WTC11 (cell line): ENCODE data around the gene PEBP1. TPM values are rescaled to one million over a fixed set of nuclear protein-coding genes. Genes with fewer than 3 reads are reported as not detected.

Experiments used
- ATAC-seq: fragments of 200-7000 bp; cut with Tn5 transposase; 2 replicates; pipeline ENCODE4 v1.10.0; 2021; ENCODE audit warnings: mild to moderate bottlenecking, moderate library complexity
- CTCF ChIA-PET: fragments of 300-600 bp; sonication (Branson Sonifier 250); formaldehyde crosslinking; loops from one replicate; lab custom pipeline; 2021; ENCODE audit warnings: antibody characterized with exemption; lab: Charles Lee
- POLR2A ChIA-PET: fragments of 350-600 bp; sonication (Branson Sonifier 250); formaldehyde crosslinking; loops from one replicate; lab custom pipeline; 2021; ENCODE audit warnings: antibody characterized with exemption; lab: Charles Lee
- DNase-seq: peaks from one replicate; pipeline ENCODE4 v3.0.0; 2021; ENCODE audit warnings: low spot score
- H3K27ac Mint-ChIP-seq: 2 replicates; pipeline ENCODE4 v1.8.0; 2021; ENCODE audit warnings: mixed read lengths
- H3K27me3 Mint-ChIP-seq: 2 replicates; pipeline ENCODE4 v1.8.0; 2021; ENCODE audit warnings: low read depth, mild to moderate bottlenecking, moderate library complexity, mixed read lengths
- H3K36me3 Mint-ChIP-seq: 2 replicates; pipeline ENCODE4 v1.8.0; 2021; ENCODE audit warnings: mixed read lengths
- H3K4me1 Mint-ChIP-seq: 2 replicates; pipeline ENCODE4 v1.8.0; 2022; ENCODE audit warnings: mixed read lengths
- H3K4me3 Mint-ChIP-seq: 2 replicates; pipeline ENCODE4 v1.8.0; 2021; ENCODE audit warnings: mild to moderate bottlenecking, moderate library complexity, mixed read lengths
- H3K9me3 Mint-ChIP-seq: 2 replicates; pipeline ENCODE4 v1.8.0; 2021; ENCODE audit warnings: mixed read lengths
- MYBL2 ChIP-seq: sonication (generic); formaldehyde crosslinking; IDR thresholded peaks from 2 replicates; pipeline ENCODE4 v1.8.1; 2023; ENCODE audit warnings: mild to moderate bottlenecking, moderate library complexity, missing genetic modification reagents
- NFATC4 ChIP-seq: fragments of 250-450 bp; sonication (Bioruptor Pico); IDR thresholded peaks from 2 replicates; pipeline ENCODE4 v1.9.0; 2021; ENCODE audit warnings: mild to moderate bottlenecking
- NFYB ChIP-seq: sonication (generic); formaldehyde crosslinking; conservative IDR thresholded peaks from 2 replicates; pipeline ENCODE4 v1.8.0; 2022; ENCODE audit warnings: low read depth, missing genetic modification reagents
- NR1H2 ChIP-seq: sonication (generic); formaldehyde crosslinking; IDR thresholded peaks from 2 replicates; pipeline ENCODE4 v1.9.0; 2021; ENCODE audit warnings: mild to moderate bottlenecking, moderate library complexity, missing genetic modification reagents
- SMAD3 ChIP-seq: sonication (generic); formaldehyde crosslinking; IDR thresholded peaks from 2 replicates; pipeline ENCODE4 v1.8.0; 2022; ENCODE audit warnings: missing genetic modification reagents, mild to moderate bottlenecking, borderline replicate concordance
- TCF7 ChIP-seq: sonication (generic); formaldehyde crosslinking; IDR thresholded peaks from 2 replicates; pipeline ENCODE4 v1.8.0; 2022; ENCODE audit warnings: mild to moderate bottlenecking, low read depth, missing genetic modification reagents, moderate library complexity
- TP53 ChIP-seq: sonication (generic); formaldehyde crosslinking; IDR thresholded peaks from 2 replicates; pipeline ENCODE4 v1.8.1; 2023; ENCODE audit warnings: mild to moderate bottlenecking, missing genetic modification reagents
- ZNF121 ChIP-seq: sonication (generic); formaldehyde crosslinking; IDR thresholded peaks from 2 replicates; pipeline ENCODE4 v1.8.0; 2023; ENCODE audit warnings: missing genetic modification reagents
- ZNF263 ChIP-seq: sonication (generic); formaldehyde crosslinking; IDR thresholded peaks from 2 replicates; pipeline ENCODE4 v1.8.1; 2022; ENCODE audit warnings: low read depth, mild to moderate bottlenecking, moderate library complexity, missing genetic modification reagents
- ZNF317 ChIP-seq: sonication (generic); formaldehyde crosslinking; IDR thresholded peaks from 2 replicates; pipeline ENCODE4 v1.8.1; 2023; ENCODE audit warnings: low read depth, mild to moderate bottlenecking, moderate library complexity, missing genetic modification reagents, borderline replicate concordance
- total RNA-seq: library from RNA; stranded (reverse); gene quantifications from 3 replicates; pipeline ENCODE4 v1.2.3, GENCODE V29; 2021
- TF ChIP-seq, protein P1 (sequence below): sonication (generic); formaldehyde crosslinking; IDR thresholded peaks from 2 replicates; pipeline ENCODE4 v1.8.1; 2023; ENCODE audit warnings: mild to moderate bottlenecking, moderate library complexity, missing genetic modification reagents
- TF ChIP-seq, protein P2 (sequence below): fragments of 250-450 bp; sonication (Bioruptor Pico); IDR thresholded peaks from 2 replicates; pipeline ENCODE4 v1.9.0; 2021; ENCODE audit warnings: moderate library complexity, mild to moderate bottlenecking, inconsistent platforms, borderline replicate concordance
- TF ChIP-seq, protein P3 (sequence below): sonication (generic); formaldehyde crosslinking; IDR thresholded peaks from 2 replicates; pipeline ENCODE4 v1.8.0; 2022; ENCODE audit warnings: mild to moderate bottlenecking, missing genetic modification reagents
- TF ChIP-seq, protein P4 (sequence below): sonication (generic); formaldehyde crosslinking; IDR thresholded peaks from 2 replicates; pipeline ENCODE4 v1.8.0; 2022; ENCODE audit warnings: missing genetic modification reagents

PEBP1 gene
- total RNA-seq, 1 experiment from 2014 or later, result 363 TPM

DNA sequence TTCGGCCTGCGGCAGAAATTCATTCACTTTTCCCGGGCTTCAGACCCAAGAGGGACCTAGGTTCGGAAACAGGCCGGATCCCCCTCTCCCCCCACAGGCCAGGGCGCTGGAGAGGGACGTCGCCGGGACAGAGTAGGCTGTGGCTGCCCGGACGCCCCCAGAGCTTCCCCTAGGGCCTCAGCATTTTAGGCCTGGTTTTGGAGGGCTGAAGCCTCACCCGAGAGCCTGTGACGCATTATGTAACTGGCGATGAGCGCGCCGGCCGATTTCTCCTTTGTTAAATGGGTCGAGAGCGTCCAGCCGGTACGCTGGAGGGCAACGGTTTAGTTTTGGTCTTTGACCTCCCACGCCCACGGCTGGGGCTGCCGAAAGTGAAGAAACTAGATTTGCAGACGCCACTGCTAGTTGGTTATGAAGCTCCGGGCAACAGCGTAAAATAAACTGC lies 657 bp downstream of the PEBP1 start:
- TF ChIP-seq, protein P1, sequence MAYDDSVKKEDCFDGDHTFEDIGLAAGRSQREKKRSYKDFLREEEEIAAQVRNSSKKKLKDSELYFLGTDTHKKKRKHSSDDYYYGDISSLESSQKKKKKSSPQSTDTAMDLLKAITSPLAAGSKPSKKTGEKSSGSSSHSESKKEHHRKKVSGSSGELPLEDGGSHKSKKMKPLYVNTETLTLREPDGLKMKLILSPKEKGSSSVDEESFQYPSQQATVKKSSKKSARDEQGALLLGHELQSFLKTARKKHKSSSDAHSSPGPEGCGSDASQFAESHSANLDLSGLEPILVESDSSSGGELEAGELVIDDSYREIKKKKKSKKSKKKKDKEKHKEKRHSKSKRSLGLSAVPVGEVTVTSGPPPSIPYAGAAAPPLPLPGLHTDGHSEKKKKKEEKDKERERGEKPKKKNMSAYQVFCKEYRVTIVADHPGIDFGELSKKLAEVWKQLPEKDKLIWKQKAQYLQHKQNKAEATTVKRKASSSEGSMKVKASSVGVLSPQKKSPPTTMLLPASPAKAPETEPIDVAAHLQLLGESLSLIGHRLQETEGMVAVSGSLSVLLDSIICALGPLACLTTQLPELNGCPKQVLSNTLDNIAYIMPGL (CRISPR knock-in tag), result no peak
- TF ChIP-seq MYBL2 (CRISPR knock-in tag) (no peak), TP53 (CRISPR knock-in tag) (no peak), TCF7 (CRISPR knock-in tag) (no peak), SMAD3 (CRISPR knock-in tag) (0 out of 2 replicates have a peak, but pooled peaks have one; percentile 10), ZNF263 (0 out of 2 replicates have a peak, but pooled peaks have one; percentile 4), NFATC4 (CRISPR knock-in tag) (no peak)
- TF ChIP-seq, protein P2, sequence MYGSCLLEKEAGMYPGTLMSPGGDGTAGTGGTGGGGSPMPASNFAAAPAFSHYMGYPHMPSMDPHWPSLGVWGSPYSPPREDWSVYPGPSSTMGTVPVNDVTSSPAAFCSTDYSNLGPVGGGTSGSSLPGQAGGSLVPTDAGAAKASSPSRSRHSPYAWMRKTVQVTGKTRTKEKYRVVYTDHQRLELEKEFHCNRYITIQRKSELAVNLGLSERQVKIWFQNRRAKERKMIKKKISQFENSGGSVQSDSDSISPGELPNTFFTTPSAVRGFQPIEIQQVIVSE (CRISPR knock-in tag), result no peak
- TF ChIP-seq, protein P3, sequence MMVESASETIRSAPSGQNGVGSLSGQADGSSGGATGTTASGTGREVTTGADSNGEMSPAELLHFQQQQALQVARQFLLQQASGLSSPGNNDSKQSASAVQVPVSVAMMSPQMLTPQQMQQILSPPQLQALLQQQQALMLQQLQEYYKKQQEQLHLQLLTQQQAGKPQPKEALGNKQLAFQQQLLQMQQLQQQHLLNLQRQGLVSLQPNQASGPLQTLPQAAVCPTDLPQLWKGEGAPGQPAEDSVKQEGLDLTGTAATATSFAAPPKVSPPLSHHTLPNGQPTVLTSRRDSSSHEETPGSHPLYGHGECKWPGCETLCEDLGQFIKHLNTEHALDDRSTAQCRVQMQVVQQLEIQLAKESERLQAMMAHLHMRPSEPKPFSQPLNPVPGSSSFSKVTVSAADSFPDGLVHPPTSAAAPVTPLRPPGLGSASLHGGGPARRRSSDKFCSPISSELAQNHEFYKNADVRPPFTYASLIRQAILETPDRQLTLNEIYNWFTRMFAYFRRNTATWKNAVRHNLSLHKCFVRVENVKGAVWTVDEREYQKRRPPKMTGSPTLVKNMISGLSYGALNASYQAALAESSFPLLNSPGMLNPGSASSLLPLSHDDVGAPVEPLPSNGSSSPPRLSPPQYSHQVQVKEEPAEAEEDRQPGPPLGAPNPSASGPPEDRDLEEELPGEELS (CRISPR knock-in tag), result 0 out of 2 replicates have a peak, but pooled peaks have one; percentile 21
- TF ChIP-seq, all 79 proteins: peak for 3
- no peaks in the 10 kb centered on the region for H3K27me3 Mint-ChIP-seq
- ChIA-PET CTCF (interaction anchor here (1.0 to 3.2 kb wide), 6 partner anchors 16 to 286 kb away, joined by 4 to 35 read pairs (median 6); partner anchors contain the start of gene SUDS3), POLR2A (interaction anchor here (0.6 to 2.4 kb wide), 4 partner anchors 16 to 240 kb away, joined by 3 to 12 read pairs (median 10); partner anchors contain the start of genes SUDS3 and VSIG10)
- ATAC-seq (peak; percentile 30), DNase-seq (peak; percentile 34)
- H3K9me3 Mint-ChIP-seq, result no peaks in the 10 kb centered on the region
- H3K4me1 Mint-ChIP-seq, result peaks cover 16% of the 10 kb centered on the region
- H3K36me3 Mint-ChIP-seq, result peaks cover 35% of the 10 kb centered on the region
- peak overlapping the region; percentile 97 for H3K27ac Mint-ChIP-seq
- H3K4me3 Mint-ChIP-seq, result peak overlapping the region; percentile 89

DNA sequence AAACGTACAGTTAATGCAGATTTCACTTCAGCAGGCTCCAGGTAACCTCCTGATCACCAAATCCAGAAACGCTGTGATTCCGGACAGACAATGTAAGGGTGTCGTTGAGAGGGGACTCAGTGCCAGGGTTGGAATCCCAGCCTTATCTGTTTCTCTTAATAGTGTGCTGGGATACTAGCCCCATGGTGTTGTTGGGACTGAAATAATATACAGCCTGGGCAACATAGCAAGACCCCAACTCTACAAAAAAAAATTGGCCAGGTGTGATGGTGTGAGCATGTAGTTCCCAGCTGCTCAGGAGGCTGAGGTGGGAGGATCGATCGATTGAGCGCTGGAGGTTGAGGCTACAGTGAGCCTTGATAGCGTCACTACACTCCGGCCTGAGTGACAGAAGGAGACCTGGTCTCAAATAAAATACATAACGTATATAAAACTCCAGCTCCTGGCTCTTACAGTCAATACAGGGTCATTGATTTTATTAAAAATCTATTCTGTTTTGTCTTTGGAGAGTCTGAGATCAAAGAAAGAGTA lies 1.3 kb downstream of the PEBP1 start:
- peaks cover 14% of the 10 kb centered on the region for H3K4me1 Mint-ChIP-seq
- H3K27ac Mint-ChIP-seq, result peak overlapping the region; percentile 97
- ATAC-seq, result no peak
- no peaks in the 10 kb centered on the region for H3K9me3 Mint-ChIP-seq
- H3K27me3 Mint-ChIP-seq, result no peaks in the 10 kb centered on the region
- H3K36me3 Mint-ChIP-seq, result peaks cover 39% of the 10 kb centered on the region
- CTCF ChIA-PET, result interaction anchor here (3.2 kb wide), 1 partner anchor 17 kb away, joined by 35 read pairs; no protein-coding TSS in a partner anchor
- peak; percentile 94 for TF ChIP-seq ZNF121
- no peak for TF ChIP-seq NFYB (CRISPR knock-in tag)
- TF ChIP-seq, protein P2 (CRISPR knock-in tag), result no peak
- no peak for TF ChIP-seq NR1H2 (CRISPR knock-in tag)
- TF ChIP-seq, all 79 proteins: peak for 1
- H3K4me3 Mint-ChIP-seq, result peak overlapping the region; percentile 89
- POLR2A ChIA-PET, result interaction anchor here (2.1 to 2.4 kb wide), 2 partner anchors 16 to 33 kb away, joined by 11 to 12 read pairs; partner anchors contain the start of gene VSIG10
- DNase-seq, result no peak

DNA sequence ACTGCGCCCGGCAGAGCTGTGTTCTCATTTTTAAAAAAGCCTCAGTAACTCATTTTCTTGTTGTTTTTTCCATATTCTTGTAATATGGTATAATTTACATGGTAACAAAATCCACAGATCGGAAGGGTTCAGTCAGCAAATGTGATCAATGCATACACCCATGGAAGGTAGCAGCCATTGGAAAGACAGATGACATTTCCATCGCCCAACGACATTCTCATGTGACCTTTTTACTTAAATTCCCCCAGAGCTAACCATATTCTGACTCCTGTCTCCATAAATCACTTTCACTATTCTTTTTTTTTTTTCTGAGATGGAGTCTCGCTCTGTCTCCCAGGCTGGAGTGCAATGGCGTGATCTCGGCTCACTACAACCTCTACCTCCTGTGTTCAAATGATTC lies 4.9 kb downstream of the PEBP1 start:
- Mint-ChIP-seq H3K27ac (no peak overlapping the region), H3K9me3 (no peaks in the 10 kb centered on the region), H3K4me3 (no peak overlapping the region), H3K4me1 (peaks cover 13% of the 10 kb centered on the region), H3K27me3 (no peaks in the 10 kb centered on the region), H3K36me3 (peaks cover 73% of the 10 kb centered on the region)
- DNase-seq, result no peak
- POLR2A ChIA-PET, result interaction anchor here (0.7 kb wide), 1 partner anchor 26 kb away, joined by 4 read pairs; no protein-coding TSS in a partner anchor
- no peak for ATAC-seq
- TF ChIP-seq ZNF317, result peak; percentile 73; the same call in 1 of the 2 replicates
- TF ChIP-seq, protein P4, sequence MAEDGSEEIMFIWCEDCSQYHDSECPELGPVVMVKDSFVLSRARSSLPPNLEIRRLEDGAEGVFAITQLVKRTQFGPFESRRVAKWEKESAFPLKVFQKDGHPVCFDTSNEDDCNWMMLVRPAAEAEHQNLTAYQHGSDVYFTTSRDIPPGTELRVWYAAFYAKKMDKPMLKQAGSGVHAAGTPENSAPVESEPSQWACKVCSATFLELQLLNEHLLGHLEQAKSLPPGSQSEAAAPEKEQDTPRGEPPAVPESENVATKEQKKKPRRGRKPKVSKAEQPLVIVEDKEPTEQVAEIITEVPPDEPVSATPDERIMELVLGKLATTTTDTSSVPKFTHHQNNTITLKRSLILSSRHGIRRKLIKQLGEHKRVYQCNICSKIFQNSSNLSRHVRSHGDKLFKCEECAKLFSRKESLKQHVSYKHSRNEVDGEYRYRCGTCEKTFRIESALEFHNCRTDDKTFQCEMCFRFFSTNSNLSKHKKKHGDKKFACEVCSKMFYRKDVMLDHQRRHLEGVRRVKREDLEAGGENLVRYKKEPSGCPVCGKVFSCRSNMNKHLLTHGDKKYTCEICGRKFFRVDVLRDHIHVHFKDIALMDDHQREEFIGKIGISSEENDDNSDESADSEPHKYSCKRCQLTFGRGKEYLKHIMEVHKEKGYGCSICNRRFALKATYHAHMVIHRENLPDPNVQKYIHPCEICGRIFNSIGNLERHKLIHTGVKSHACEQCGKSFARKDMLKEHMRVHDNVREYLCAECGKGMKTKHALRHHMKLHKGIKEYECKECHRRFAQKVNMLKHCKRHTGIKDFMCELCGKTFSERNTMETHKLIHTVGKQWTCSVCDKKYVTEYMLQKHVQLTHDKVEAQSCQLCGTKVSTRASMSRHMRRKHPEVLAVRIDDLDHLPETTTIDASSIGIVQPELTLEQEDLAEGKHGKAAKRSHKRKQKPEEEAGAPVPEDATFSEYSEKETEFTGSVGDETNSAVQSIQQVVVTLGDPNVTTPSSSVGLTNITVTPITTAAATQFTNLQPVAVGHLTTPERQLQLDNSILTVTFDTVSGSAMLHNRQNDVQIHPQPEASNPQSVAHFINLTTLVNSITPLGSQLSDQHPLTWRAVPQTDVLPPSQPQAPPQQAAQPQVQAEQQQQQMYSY (CRISPR knock-in tag), result no peak
- CTCF ChIA-PET, result interaction anchor here (1.4 to 3.0 kb wide), 2 partner anchors 24 to 235 kb away, joined by 3 to 10 read pairs; partner anchors contain the start of gene SUDS3
